MM.1S (cell line): ENCODE results near the gene NCAPD3.

Source experiments
- DNase-seq: peaks from one replicate; pipeline ENCODE4 v3.0.0-alpha.2; 2015
- H2AFZ ChIP-seq: fragments of 300-600 bp; sonication (generic); 2 replicates; pipeline ENCODE4 v1.6.0; 2016; ENCODE audit warnings: antibody characterized with exemption, low read length
- H3F3A ChIP-seq: fragments of 300-600 bp; sonication (generic); 2 replicates; pipeline ENCODE4 v1.6.1; 2016; ENCODE audit warnings: mild to moderate bottlenecking, antibody characterized with exemption, low read length, moderate library complexity, mixed read lengths; ENCODE audit not compliant: insufficient read depth
- H3K27ac ChIP-seq: fragments of 300-600 bp; sonication (generic); 2 replicates; pipeline ENCODE4 v1.5.1; 2016; ENCODE audit warnings: mild to moderate bottlenecking, low read length
- H3K27me3 ChIP-seq: fragments of 300-600 bp; sonication (generic); replicated peaks from 2 replicates; pipeline ENCODE4 v1.6.0; 2016; ENCODE audit warnings: low read length; ENCODE audit not compliant: insufficient read depth
- H3K36me3 ChIP-seq: fragments of 300-600 bp; sonication (generic); replicated peaks from 2 replicates; pipeline ENCODE4 v1.6.1; 2016; ENCODE audit warnings: mild to moderate bottlenecking, low read length, mixed read lengths; ENCODE audit not compliant: insufficient read depth
- H3K4me1 ChIP-seq: fragments of 300-600 bp; sonication (generic); 2 replicates; pipeline ENCODE4 v1.6.1; 2016; ENCODE audit warnings: low read length, mixed read lengths
- H3K4me2 ChIP-seq: fragments of 300-600 bp; sonication (generic); 2 replicates; pipeline ENCODE4 v1.6.0; 2016; ENCODE audit warnings: low read depth, low read length
- H3K4me3 ChIP-seq: fragments of 300-600 bp; sonication (generic); 2 replicates; pipeline ENCODE4 v1.5.1; 2016; ENCODE audit warnings: low read length, mixed read lengths
- H3K79me2 ChIP-seq: fragments of 300-600 bp; sonication (generic); 2 replicates; pipeline ENCODE4 v1.6.1; 2016; ENCODE audit warnings: mixed run types, low read length, mixed read lengths
- H3K9ac ChIP-seq: fragments of 300-600 bp; sonication (generic); 2 replicates; pipeline ENCODE4 v1.6.1; 2016; ENCODE audit warnings: low read length, mixed read lengths
- H3K9me2 ChIP-seq: fragments of 300-600 bp; sonication (generic); replicated peaks from 2 replicates; pipeline ENCODE4 v1.6.1; 2016; ENCODE audit warnings: mild to moderate bottlenecking, low read length, mixed read lengths; ENCODE audit not compliant: insufficient read depth
- H3K9me3 ChIP-seq: fragments of 300-600 bp; sonication (generic); replicated peaks from 2 replicates; pipeline ENCODE4 v1.6.1; 2016; ENCODE audit warnings: mild to moderate bottlenecking, low read length, mixed read lengths; ENCODE audit not compliant: insufficient read depth
- H4K20me1 ChIP-seq: fragments of 300-600 bp; sonication (generic); 2 replicates; pipeline ENCODE4 v1.6.1; 2016; ENCODE audit warnings: mild to moderate bottlenecking, low read length, moderate library complexity, mixed read lengths; ENCODE audit not compliant: insufficient read depth
- CTCF ChIP-seq: fragments of 300-600 bp; sonication (generic); IDR thresholded peaks from 2 replicates; pipeline ENCODE4 v1.5.1; 2016; ENCODE audit warnings: antibody characterized with exemption, low read length, mixed read lengths
- EZH2 ChIP-seq: fragments of 300-600 bp; sonication (generic); optimal IDR thresholded peaks from 2 replicates; pipeline ENCODE3; 2017; ENCODE audit warnings: low read depth, mild to moderate bottlenecking, antibody characterized with exemption, low read length, mixed read lengths
- EZH2phosphoT487 ChIP-seq: fragments of 300-600 bp; sonication (generic); IDR thresholded peaks from 2 replicates; pipeline ENCODE4 v1.6.1; 2018; ENCODE audit warnings: antibody characterized with exemption, low read length

The NCAPD3 gene

DNA sequence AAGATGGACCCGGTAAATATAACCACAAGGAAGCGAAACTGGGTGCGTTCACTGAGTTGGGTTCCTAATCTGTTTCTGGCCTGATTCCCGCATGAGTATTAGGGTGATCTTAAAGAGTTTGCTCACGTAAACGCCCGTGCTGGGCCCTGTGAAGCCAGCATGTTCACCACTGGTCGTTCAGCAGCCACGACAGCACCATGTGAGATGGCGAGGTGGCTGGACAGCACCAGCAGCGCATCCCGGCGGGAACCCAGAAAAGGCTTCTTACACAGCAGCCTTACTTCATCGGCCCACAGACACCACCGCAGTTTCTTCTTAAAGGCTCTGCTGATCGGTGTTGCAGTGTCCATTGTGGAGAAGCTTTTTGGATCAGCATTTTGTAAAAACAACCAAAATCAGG lies 74.4 kb downstream of the NCAPD3 start:
- no peaks in the 10 kb centered on the region for H4K20me1 ChIP-seq
- no peak overlapping the region for H3K4me3 ChIP-seq
- H3K36me3 ChIP-seq: peaks cover 15% of the 10 kb centered on the region
- DNase-seq: no peak
- no peak overlapping the region for H3K9ac ChIP-seq
- H3K4me2 ChIP-seq: no peak overlapping the region
- no peaks in the 10 kb centered on the region for H3K9me2 ChIP-seq
- no peaks in the 10 kb centered on the region for H3F3A ChIP-seq
- TF ChIP-seq EZH2phosphoT487 (no peak), EZH2 (no peak), CTCF (no peak)
- no peak overlapping the region for H2AFZ ChIP-seq
- no peaks in the 10 kb centered on the region for H3K27me3 ChIP-seq
- no peaks in the 10 kb centered on the region for H3K79me2 ChIP-seq
- H3K4me1 ChIP-seq: no peaks in the 10 kb centered on the region
- no peak overlapping the region for H3K27ac ChIP-seq
- H3K9me3 ChIP-seq: no peaks in the 10 kb centered on the region

DNA sequence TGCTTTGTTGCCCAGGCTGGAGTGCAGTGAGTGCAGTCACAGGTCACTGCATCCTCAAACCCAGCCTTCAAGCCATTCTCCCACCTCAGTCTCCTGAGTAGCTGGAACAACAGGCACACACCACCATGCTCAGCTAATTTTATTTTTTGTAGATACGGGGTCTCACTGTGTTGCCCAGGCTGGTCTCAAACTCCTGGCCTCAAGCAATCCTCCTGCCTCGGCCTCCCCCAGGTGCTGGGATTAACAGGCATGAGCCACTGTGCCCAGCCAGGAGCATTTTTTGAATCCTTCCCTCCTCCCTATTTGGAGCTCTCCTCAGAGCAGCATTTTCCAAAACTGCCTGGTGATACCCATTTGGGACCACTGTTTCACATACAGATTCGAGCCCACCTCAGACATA lies 77.2 kb downstream of the NCAPD3 start:
- no peak for DNase-seq
- no peaks in the 10 kb centered on the region for H3K79me2 ChIP-seq
- H3K9ac ChIP-seq: no peak overlapping the region
- H3K4me1 ChIP-seq: no peaks in the 10 kb centered on the region
- no peaks in the 10 kb centered on the region for H3K9me3 ChIP-seq
- H3K9me2 ChIP-seq: no peaks in the 10 kb centered on the region
- H3K27ac ChIP-seq: no peak overlapping the region
- no peak overlapping the region for H3K4me3 ChIP-seq
- H2AFZ ChIP-seq: no peak overlapping the region
- H3K4me2 ChIP-seq: no peak overlapping the region
- no peak for TF ChIP-seq EZH2phosphoT487
- no peak for TF ChIP-seq EZH2
- TF ChIP-seq CTCF: no peak
- H3F3A ChIP-seq: no peaks in the 10 kb centered on the region
- no peaks in the 10 kb centered on the region for H3K27me3 ChIP-seq
- peaks cover 8% of the 10 kb centered on the region for H3K36me3 ChIP-seq
- H4K20me1 ChIP-seq: no peaks in the 10 kb centered on the region

DNA sequence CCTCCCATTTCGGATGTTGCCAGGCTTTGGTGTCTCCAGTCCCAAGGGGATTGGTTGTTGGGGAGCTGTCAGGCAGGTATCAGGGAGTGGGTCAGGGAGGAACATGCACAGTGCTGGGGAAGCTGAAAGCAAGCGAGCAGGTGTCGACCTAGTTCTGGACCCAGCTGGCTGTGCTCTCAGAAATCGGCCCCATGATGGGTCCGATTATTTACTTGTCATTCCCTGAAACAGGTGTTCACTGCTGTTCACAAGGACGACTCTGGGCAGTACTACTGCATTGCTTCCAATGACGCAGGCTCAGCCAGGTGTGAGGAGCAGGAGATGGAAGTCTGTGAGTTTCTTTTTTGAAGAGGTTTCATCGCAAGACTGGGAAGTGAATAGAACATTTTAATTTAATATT lies 78.1 kb downstream of the NCAPD3 start:
- H3F3A ChIP-seq: no peaks in the 10 kb centered on the region
- no peaks in the 10 kb centered on the region for H3K79me2 ChIP-seq
- DNase-seq: no peak
- no peaks in the 10 kb centered on the region for H4K20me1 ChIP-seq
- no peak overlapping the region for H2AFZ ChIP-seq
- no peak overlapping the region for H3K9ac ChIP-seq
- no peaks in the 10 kb centered on the region for H3K27me3 ChIP-seq
- H3K4me1 ChIP-seq: no peaks in the 10 kb centered on the region
- no peaks in the 10 kb centered on the region for H3K9me3 ChIP-seq
- H3K4me3 ChIP-seq: no peak overlapping the region
- no peak overlapping the region for H3K27ac ChIP-seq
- H3K36me3 ChIP-seq: peaks cover 4% of the 10 kb centered on the region
- TF ChIP-seq CTCF (no peak), EZH2phosphoT487 (no peak), EZH2 (no peak)
- no peaks in the 10 kb centered on the region for H3K9me2 ChIP-seq
- no peak overlapping the region for H3K4me2 ChIP-seq

DNA sequence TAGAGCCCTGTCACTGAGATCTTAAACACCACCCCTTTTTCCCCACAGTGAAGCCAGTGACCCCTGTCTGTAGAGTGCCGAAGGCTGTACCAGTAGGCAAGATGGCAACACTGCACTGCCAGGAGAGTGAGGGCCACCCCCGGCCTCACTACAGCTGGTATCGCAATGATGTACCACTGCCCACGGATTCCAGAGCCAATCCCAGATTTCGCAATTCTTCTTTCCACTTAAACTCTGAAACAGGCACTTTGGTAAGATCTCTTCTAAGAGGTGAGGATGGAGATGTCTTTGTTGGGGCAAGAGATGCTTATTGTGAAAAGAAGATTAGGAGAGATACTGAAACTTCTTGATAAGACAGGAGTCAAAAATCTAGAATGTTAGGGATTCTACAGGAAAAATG lies 79.0 kb downstream of the NCAPD3 start:
- H3F3A ChIP-seq: no peaks in the 10 kb centered on the region
- no peak for TF ChIP-seq CTCF
- no peak for TF ChIP-seq EZH2phosphoT487
- H3K79me2 ChIP-seq: no peaks in the 10 kb centered on the region
- no peak overlapping the region for H3K4me2 ChIP-seq
- DNase-seq: no peak
- H3K9me3 ChIP-seq: no peaks in the 10 kb centered on the region
- H3K4me1 ChIP-seq: no peaks in the 10 kb centered on the region
- no peak overlapping the region for H2AFZ ChIP-seq
- no peak overlapping the region for H3K27ac ChIP-seq
- no peaks in the 10 kb centered on the region for H4K20me1 ChIP-seq
- H3K4me3 ChIP-seq: no peak overlapping the region
- H3K9me2 ChIP-seq: no peaks in the 10 kb centered on the region
- H3K27me3 ChIP-seq: no peaks in the 10 kb centered on the region
- H3K36me3 ChIP-seq: peaks cover 4% of the 10 kb centered on the region
- H3K9ac ChIP-seq: no peak overlapping the region
